Measurements from ENCODE around the gene PANK2.
"Not testable (repeated sequence)": the region's sequence is repeated elsewhere in the genome, so short reads cannot be mapped to it uniquely, and the experiment has no call there.

The PANK2 gene

DNA sequence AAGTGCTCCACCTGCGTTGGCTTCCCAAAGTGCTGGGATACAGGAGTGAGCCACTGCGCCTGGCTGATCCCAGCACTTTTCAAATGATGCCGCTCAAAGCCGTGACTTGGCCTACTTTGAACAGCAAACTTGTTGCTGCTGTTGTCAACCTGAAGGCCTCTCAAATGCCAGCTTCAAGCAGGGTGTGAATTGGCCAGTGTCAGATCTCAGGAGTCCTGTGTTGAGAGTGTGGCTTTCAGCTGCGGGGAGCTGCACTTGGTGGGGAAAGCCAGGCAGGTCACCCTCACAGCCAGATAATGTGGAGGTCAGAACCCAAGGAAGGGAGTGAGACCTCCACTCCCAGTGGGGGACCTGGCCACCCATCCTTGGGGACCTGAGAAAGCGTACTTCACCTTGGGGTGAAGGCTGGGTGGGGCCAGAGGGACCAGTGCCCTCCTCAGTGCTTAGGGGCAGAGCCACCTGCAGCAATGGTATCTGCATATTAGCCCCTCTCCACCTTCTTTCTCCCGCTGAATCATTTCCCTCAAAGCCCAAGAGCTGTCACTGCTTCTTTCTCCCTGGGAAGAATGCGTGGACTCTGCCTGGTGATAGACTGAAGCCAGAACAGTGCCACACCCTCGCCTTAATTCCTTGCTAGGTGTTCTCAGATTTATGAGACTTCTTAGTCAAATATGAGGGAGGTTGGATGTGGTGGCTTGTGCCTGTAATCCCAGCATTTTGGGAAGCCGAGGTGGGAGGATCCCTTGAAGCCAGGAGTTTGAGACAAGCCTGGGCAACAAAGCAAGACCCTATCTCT lies 19.1 kb upstream of the PANK2 start:
- no peak for DNase-seq (ENCODE audit: low spot score)

DNA sequence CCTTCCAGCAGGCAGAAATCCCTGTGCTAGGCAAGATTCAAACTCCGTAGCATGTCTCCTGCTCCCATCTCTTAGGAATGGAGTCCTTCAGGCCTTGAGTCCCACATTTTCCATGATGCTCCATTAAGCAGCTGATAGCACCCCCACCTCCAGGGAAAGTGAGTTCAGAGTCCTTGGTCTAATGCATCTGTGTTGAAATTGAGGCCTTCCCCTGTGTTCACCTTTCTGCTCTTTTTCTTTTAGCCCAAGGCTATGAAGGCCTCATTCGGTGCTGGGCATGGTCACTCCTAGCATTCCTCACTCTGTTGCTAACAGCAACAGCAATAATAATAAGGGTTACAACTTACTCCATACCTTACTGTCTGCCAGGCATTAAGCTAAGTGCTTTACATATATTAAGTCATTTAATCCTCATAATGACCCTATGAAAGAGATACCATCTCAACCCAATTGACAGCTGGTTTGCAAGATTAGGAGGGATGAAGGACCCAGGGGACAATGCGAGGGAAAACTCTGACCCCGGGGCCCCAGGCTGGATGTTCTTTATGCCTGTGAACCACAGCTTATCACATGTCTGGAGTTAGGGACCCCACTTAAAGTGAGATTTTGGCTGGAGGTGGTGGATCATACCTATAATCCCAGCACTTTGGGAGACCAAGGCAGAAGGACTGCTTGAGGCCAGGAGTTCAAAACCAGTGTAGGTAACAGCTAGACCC lies 17.5 kb upstream of the PANK2 start:
- DNase-seq (ENCODE audit: low spot score), result no peak

DNA sequence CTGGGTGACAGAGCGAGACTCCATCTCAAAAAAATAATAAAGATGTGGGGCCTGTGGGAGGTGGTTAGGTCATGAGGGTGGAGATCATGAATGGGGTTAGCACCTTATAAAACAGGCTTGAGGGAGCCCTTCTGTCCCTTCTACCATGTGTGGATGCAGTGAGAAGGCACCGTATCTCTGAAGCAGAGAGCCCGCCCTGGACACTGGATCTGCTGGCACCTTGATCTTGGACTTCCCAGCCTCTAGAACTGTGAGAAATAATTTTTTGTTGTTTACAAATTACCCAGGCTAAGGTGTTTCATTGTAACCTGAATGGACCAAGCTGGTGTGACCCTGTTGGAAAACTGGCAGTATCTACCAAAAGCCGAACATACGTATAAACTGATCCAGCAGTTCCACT lies 15.7 kb upstream of the PANK2 start:
- no peak for DNase-seq (ENCODE audit: low spot score)

DNA sequence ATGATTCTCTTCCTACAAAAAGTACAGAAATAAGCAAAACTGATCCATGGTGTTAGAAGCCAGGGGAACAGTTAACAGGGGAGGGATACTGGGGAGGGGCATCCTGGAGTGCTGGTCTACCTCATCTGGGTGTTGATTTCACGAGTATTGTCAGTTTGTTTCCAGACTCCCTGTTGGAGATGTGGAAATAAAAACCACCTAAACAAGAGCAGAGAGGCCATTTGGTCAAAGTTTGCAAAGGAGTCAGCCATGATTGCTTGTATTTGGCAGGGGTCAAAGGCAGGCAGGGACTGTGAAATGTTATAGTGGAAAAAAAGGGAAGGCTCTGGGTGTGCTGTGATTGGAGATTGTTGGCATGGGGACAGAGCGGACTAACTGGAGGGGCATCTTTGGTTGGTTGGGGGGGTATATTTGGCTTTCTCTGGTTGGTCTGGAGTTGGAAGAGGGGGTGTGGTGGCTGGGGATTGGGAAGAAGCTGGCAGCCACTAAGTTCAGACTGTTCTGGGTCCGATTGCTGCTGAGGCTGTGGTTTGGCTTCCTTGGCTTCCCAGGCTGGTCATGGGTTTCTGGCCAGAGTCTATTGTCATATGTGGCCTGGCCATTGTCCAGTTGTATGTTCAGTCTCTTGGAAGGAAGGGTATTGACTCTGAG lies 14.9 kb upstream of the PANK2 start:
- no peak for DNase-seq (ENCODE audit: low spot score)

DNA sequence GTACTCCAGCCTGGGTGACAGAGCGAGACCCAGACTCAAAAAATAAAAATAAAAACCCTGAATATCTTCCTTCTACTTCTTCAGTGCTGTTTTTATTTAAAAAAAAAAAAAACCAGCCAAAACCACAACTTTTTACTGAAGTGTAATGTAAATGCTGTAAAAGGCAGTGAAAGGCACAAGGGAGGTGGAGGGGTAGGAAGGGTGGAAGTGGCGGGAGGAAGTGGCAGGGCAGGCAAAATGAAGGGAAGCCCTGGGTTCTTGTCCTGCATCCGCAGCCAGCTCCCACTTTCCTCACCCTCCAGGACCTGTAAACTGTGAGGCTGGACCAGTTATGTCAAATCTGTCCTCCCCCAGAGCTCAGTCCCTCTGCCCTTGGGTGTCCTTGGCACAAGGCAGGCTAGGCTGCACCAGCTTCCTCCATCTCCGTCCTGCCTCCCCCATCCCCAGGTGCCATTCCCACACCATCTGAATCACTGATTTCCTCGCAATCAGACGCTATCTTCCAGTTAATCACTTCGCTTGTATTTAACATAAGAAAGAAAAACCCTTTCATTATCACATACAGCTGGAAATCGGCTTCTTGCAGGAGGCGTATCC lies 13.7 kb upstream of the PANK2 start:
- DNase-seq (ENCODE audit: low spot score), result no peak

DNA sequence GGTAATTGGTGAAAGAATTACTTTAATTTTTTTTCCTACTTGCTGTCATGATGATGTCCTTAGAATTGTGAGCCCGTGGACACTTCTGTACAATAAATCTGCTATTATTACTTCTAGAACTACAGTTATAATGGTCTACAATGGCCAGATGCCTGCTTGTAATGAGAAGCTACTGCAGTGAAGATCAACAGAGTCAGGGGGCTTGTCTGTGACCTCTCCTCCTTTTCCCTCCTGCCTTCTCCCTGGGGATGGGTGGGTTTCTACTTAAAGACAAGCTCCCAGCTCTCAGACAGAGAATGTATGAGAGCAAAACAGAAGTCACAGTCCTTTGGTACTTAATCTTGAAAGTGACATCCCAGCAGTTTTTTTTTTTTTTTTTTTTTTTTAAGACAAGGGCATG lies 13.2 kb upstream of the PANK2 start:
- no peak for DNase-seq (ENCODE audit: low spot score)

DNA sequence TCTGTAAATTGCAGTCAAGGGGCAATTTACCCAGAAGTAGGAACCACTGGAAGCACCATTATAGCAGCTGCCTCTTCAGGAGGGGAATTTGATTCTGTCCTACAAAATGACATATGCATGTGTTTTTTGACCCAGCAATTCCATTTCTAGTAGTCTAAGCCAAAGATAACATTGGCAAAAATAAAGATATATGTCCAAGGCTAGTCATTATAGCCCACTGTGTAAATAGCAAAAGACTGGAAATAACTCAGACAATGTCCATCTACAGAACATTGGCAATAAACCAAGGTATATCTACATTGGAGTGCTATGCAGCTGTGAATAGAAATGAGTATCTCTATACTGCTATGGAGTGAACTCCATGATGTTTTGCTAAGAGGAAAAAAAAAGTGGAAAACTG lies 12.5 kb upstream of the PANK2 start:
- no peak for DNase-seq (ENCODE audit: low spot score)

DNA sequence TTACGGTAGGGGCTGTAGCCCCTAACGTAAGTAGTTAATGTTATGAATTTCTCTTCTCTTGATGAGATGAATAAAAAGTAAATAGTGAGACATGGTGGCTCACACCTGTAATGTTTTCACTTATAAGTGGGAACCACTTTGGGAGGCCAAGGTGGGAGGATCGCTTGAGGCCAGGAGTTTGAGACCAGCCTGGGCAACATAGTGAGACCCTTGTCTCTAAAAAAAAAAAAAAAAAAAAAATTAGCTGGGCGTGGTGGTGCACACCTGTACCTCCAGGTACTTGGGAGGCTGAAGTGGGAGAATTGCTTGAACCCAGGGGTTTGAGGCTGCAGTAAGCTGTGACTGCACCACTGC lies 10.3 kb upstream of the PANK2 start:
- DNase-seq (ENCODE audit: low spot score), result not testable (repeated sequence)

DNA sequence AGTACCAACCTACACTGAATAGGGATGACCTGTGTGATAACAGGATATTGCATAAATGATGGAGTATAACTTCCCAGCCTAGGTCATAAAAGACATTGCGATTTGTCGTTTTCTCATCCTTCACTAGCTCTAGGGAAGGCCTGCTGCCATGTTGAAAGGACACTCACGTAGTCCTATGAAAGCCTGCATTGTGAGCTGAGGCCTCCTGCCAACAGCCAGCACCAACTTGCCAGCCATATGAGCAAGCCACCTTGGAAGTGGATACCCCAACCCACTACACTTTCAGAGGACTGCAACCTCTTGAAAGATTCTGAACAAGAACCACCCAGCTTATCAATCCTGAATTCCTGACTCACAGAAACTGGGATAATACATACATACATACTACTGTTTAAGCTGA lies 3.5 kb upstream of the PANK2 start:
- no peak for DNase-seq (ENCODE audit: low spot score)

DNA sequence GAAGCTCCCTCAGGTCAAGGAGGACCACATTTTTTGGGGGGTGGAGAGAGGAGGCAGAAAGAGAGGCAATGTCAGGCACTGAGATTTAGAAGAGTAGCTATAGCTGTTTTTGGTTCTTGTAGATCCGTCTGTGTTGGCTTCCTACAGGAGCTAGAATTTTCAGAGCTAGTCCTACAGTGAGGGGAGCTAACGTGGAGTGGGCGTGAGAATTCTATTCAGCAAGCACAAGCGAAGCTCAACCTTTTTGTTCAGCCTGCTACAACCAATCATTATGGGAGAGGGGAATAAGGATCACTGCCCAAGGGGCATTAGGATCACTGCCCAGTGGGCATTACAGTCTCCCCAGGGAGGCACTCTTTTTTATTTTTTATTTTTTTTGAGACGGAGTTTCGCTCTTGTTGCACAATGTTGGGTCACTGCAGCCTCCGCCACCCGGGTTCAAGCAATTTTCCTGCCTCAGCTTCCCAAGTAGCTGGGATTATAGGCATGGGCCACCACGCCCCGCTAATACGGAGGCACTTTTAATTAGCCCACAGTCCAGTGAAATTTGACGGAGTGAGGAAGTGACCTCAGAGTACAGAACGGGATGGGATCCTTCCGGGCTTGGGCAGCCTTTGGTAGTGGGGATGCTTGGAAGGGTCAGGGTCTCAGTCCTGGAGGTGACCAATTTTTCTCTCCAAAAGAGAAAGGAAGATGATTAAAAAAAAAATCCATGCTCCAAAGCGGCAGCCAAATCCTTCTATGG lies 1.1 kb upstream of the PANK2 start:
- peak; percentile 51 for DNase-seq (ENCODE audit: low spot score)

DNA sequence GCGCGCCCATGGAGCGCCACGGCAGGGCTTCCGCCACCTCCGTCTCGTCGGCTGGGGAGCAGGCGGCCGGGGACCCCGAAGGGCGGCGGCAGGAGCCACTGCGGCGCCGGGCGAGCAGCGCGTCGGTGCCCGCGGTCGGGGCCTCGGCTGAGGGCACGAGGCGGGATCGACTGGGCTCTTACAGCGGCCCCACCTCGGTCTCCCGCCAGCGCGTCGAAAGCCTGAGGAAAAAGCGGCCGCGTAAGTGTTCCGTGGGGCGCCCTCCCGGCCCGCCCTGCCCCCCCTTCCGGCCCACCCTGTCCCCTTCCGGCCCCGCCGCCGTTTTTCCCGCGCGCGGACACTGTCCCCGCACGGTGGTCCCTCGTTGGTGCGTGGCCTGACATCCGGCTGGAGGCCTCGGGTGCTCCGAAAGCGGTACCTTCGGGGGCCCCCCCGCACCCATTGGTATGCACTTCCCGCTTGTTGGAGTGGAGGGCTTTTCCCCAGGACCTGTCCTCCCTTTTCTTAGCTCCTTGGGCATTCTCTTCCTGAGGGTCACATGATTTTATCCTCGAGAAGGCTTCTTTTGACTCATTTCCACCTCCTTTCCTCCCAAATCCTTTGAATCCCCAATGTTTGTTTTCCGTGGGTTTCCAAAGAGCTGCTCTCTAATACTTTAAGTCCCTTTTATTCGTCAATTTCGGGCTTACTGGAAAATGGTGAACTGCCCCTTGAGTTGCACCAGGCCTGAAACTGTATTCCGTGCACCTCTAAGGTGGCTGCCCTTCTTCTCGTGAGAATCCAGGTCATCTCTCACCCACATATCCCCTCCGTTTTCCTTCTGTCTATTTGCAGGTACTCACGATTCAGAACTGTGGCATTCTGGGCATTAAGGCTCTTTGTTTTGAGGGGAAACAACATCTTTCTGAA lies 556 bp downstream of the PANK2 start:
- DNase-seq (ENCODE audit: low spot score), result peak; percentile 38

DNA sequence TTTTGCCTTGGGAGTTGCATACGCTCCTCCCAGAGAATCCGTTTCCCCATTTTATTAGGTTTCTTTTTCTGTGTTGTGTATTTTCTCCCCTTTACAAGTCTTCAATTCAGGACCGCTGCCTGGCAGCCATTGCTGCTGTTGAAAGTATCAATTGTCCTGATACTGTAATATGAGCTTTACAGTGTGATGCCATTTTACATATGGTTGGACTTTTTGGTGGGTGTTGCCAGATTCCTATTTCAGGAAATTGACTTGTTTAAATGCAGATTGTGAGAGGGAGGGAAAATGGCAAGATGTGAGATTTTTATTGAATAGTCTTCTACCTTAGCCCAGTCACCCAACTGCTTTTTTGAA lies 1.2 kb downstream of the PANK2 start:
- peak; percentile 19 for DNase-seq (ENCODE audit: low spot score)

DNA sequence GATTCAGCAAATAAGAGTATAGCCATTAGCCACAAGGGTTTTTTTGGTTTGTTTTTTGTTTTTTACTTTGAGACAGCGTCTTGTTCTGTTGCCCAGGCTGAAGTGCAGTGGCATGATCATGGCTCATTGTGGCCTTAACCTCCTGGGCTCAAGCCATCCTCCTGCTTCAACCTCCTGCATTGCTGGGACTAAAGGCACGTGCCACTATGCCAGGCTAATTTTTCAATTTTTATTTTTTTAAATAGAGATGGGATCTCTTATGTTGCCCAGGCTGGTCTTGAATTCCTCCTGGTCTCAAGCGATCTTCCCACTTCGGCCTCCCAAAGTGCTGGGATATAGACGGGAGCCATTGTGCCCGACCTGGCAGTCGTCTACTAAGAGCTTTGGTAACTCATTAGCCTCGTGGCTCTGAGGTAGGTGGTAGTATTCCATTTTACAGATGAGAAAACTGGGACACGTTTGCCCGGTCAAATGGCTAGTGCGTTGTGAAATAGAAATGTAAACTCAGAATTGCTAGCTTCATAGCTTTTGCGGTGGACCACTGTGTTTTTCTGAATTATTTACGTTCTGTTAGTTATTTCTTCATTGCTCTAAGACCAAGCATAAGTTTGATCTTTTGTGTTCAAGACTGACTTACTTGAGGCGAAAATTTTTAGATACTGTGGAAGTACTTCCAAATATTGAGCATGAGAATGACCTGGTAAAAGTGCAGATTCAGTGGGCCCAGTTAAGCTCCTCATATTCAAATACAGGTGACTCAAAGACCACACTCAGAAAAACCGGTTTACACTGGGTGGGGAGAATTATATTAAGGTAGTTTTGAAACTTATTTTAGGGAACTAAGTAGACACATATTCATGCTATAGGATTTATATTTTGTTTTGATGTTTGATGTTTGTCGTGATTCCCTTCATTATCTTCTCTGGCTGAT lies 2.1 kb downstream of the PANK2 start:
- DNase-seq (ENCODE audit: low spot score), result no peak

DNA sequence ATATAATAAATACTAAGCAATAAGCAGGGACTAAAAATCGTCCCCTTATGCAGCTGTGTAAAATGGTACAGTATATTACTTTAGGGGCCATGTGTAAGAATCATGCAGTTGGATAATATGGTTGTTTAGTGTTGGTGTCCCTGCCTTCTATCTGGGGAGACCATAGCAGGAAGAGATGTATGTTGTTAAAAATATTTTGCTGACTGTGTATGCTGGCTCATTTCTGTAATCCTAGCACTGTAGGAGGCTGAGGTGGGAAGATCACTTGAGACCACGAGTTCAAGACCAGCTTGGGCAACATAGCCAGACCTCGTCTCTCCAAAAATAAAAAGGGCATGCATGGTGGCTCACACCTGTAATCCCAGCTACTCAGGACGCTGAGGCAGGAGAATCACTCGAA lies 5.6 kb downstream of the PANK2 start:
- DNase-seq (ENCODE audit: low spot score), result no peak

DNA sequence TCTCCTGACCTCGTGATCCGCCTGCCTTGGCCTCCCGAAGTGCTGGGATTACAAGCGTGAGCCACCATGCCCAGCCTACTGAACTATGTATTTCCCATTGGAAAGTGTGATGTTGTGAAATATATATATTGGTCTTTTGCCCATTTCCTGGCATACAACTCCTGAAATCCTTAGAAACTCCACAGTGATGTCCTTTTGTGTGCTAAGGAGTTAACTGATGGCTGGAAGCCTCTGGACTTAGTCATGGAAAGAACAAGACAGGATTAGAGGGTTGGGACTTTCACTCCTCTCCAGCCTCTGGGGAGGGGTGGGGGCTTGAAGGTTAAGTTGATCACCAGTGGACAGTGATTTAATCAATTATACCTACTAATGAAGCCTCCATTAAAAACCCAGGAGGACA lies 7.1 kb downstream of the PANK2 start:
- DNase-seq (ENCODE audit: low spot score), result no peak

DNA sequence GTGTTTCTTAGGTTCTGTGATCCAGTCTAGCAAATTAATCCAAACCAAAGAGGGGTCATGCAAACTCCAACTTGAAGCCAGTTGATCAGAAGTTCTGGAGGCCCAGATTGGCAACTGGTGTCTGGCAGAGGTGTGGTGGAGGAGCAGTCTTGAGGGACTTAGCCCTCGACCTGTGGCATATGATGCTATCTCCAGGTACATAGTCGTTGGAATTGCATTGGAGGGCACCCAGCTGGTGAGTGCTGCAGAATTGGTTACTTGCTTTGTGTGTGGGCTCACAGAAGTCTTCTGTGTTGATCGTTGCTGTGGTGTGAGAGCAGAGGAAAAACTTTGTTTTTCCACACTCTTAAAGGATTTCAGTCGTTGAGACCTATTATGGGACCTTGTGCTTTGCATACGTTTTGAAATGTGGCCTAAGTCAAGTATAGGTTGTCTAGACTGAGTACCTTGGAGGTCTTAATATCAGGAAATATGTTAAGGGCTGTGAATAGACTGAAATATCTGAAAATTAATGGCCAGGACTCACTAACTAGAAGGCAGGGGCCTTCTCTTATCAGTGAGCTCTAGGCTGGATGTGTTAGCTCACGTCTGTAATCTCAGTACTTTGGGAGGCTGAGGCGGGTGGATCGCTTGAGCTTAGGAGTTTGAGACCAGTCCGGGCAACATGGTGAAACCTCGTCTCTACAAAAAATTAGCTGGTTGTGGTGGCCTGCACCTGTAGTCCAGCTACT lies 7.8 kb downstream of the PANK2 start:
- no peak for DNase-seq (ENCODE audit: low spot score)

DNA sequence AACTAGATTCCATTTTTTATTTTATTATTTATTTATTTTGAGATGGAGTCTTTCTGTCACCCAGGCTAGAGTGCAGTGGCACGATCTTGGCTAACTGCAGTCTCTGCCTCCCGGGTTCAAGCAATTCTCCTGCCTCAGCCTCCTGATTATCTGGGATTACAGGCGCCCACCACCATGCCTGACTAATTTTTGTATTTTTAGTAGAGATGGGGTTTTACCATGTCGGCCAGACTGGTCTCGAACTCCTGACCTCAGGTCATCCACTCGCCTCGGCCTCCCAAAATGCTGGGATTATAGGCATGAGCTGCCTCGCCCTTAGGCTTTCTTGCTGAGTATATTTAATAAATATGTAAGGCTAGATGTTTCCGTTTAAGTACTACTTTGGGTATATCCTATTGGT lies 9.0 kb downstream of the PANK2 start:
- not testable (repeated sequence) for DNase-seq (ENCODE audit: low spot score)

DNA sequence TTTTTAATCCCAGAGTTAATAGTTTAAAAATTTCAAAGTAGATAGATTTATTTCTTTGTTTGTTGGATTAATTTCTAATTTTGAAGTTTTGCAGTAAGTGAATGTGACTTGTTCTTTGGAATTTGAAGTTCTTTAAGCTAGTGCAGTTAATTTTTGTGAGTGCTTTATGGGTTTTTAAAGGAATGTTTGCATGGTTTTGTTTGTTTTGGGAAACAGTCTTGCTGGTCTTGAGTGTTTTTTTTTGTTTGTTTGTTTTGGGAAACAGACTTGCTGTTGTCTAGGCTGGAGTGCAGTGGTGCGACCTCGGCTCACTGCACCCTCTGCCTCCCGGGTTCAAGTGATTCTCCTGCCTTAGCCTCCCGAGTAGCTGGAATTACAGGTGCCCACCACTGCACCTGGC lies 9.5 kb downstream of the PANK2 start:
- DNase-seq (ENCODE audit: low spot score), result no peak

DNA sequence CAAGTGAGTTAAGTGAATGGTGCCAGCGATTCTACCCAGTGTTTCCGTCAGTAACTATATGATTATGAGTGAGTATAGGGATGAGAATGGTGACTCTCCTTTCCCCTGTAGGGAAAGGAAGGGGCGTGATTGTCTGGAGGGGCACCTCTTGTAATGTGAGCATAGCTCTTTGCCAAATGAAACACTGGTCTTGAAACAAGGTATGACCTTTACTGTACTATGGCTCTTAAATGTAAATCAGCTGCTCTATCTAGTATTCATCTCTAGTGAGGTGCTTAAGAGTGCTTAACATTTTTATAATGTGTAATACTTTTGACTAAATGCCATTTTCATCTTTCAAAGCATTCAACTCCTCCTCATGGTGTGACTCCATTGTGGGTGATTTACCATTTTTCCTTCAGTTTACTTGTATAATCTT lies 11.0 kb downstream of the PANK2 start:
- no peak for DNase-seq (ENCODE audit: low spot score)
